Breast epithelium (tissue), 4 donors: ENCODE data around the gene ASB10. TPM values are rescaled to one million over a fixed set of nuclear protein-coding genes. Genes with fewer than 3 reads are reported as not detected.
A peak's percentile ranks its signal among the peaks of the same experiment; 100 is the strongest.

Experiments used
- DNase-seq, 2 donors: peaks; one replicate each; pipeline ENCODE4 v3.0.0-alpha.2; 2019; ENCODE audit warnings: low spot score in 2 of 2
- H3K27ac ChIP-seq, 2 donors: fragments of 200-600 bp; sonication (generic) in 1 of 2; one replicate each; pipeline ENCODE4 v1.5.1; 2016 to 2019; ENCODE audit warnings: mild to moderate bottlenecking in 1 of 2
- H3K27me3 ChIP-seq, 2 donors: fragments of 200-600 bp; sonication (generic) in 1 of 2; one replicate each; pipeline versions ENCODE4 v1.5.1 to v1.6.0; 2017 to 2019; ENCODE audit warnings: control low read depth in 1 of 2, mild to moderate bottlenecking in 1 of 2
- H3K36me3 ChIP-seq: fragments of 200-600 bp; one replicate; pipeline ENCODE4 v1.5.1; 2019
- H3K4me1 ChIP-seq, 2 donors: fragments of 200-600 bp; sonication (generic); one replicate each; pipeline ENCODE4 v1.5.1; 2016 to 2019; ENCODE audit warnings: control low read depth in 1 of 2
- H3K4me3 ChIP-seq, 3 donors: fragments of 200-600 bp; sonication (generic); 1 replicate in 2 of 3; 2 replicates in 1 of 3; pipeline ENCODE4 v1.5.1; 2016 to 2019; ENCODE audit warnings: mild to moderate bottlenecking in 3 of 3, moderate library complexity in 2 of 3
- H3K9me3 ChIP-seq, 2 donors: fragments of 200-600 bp; sonication (generic) in 1 of 2; one replicate each; pipeline ENCODE4 v1.5.1; 2016 to 2019; ENCODE audit warnings: control low read depth in 1 of 2
- POLR2A ChIP-seq: fragments of 450-650 bp; IDR thresholded peaks from one replicate; pipeline ENCODE4 v1.6.1; 2016; ENCODE audit warnings: antibody characterized with exemption, mild to moderate bottlenecking, moderate library complexity
- POLR2AphosphoS5 ChIP-seq, 3 donors: sonication (generic); formaldehyde crosslinking; IDR thresholded peaks; one replicate each; pipeline ENCODE4 v1.6.1; 2017; ENCODE audit warnings: antibody characterized with exemption in 3 of 3
- intact Hi-C: fragments of 100-400 bp; cut with DNase I; formaldehyde crosslinking; loops from one replicate; pipeline ENCODE4 v1.15.1; 2023; ENCODE audit warnings: low total_unique reads
- total RNA-seq, 3 donors: library from RNA; depleted of rRNA; stranded (reverse); fragments of >200 nt; gene quantifications; one replicate each; pipeline ENCODE4 v1.1.0, GENCODE V29; 2016
- TF ChIP-seq, protein P1 (sequence below), 3 donors: fragments of 450-650 bp; IDR thresholded peaks; one replicate each; pipeline ENCODE4 v1.5.1; 2016 to 2017; ENCODE audit warnings: antibody characterized with exemption in 3 of 3, mild to moderate bottlenecking in 3 of 3, moderate library complexity in 3 of 3

ASB10 gene
- total RNA-seq, 3 donors from 2014 or later = not detected

DNA sequence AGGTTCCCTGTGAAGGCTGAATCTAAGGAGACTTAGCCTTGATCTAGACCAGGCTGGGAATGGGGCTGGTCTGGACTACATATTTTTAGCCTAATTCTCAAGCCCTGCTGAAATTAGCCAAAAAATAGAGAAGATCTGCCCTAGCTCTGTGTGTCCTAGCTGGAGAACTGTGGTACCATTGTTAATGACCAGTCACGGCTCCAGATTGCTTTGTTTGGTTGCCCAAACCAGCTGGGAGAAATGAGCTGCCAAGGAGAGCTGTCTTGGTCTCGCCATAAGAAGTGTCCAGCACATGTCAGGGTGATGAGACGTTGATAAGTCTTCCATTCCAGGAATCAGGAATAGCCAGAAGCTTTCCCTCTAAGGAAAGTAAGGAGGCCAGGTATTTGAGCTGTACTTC, 40.3 kb downstream of the ASB10 start:
- Histone ChIP-seq H3K27me3 (no peaks in the 10 kb centered on the region), H3K4me3 (no peak overlapping the region)
- DNase-seq = no peak

DNA sequence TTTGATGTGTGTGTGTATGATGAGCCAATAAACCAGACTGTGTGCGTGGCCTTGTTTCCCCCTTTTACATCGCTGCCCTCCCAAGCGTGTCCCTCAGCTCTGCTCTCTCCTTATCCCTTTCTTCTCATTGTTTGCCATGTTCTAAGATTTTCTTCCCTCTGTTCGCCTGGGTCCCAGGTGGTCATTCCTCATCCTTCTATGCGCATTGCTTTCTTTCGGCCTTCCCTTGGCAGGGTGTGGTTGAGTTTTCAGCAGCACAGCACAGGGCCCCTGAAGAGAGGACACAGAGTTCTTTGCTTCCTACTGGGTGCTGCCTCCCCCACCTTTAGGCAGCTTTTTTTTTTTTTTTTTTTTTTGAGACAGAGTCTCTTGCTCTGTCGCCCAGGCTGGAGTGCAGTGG, 42.7 kb downstream of the ASB10 start:
- DNase-seq = peak in 1 of 2 donors; percentile 7
- intact Hi-C loops = no loop called here
- TF ChIP-seq POLR2AphosphoS5 (IDR thresholded peaks at IDR 0.05) (no peak), POLR2A (no peak)
- TF ChIP-seq, protein P1, sequence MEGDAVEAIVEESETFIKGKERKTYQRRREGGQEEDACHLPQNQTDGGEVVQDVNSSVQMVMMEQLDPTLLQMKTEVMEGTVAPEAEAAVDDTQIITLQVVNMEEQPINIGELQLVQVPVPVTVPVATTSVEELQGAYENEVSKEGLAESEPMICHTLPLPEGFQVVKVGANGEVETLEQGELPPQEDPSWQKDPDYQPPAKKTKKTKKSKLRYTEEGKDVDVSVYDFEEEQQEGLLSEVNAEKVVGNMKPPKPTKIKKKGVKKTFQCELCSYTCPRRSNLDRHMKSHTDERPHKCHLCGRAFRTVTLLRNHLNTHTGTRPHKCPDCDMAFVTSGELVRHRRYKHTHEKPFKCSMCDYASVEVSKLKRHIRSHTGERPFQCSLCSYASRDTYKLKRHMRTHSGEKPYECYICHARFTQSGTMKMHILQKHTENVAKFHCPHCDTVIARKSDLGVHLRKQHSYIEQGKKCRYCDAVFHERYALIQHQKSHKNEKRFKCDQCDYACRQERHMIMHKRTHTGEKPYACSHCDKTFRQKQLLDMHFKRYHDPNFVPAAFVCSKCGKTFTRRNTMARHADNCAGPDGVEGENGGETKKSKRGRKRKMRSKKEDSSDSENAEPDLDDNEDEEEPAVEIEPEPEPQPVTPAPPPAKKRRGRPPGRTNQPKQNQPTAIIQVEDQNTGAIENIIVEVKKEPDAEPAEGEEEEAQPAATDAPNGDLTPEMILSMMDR (IDR thresholded peaks at IDR 0.05) = no peak
- Histone ChIP-seq H3K9me3 (no peaks in the 10 kb centered on the region), H3K27me3 (no peaks in the 10 kb centered on the region), H3K36me3 (peaks cover 3% of the 10 kb centered on the region), H3K4me3 (no peak overlapping the region), H3K4me1 (no peaks in the 10 kb centered on the region), H3K27ac (no peak overlapping the region)

More for the DNA sequence above, 40.3 kb downstream of the ASB10 start:
- H3K36me3 ChIP-seq = peaks cover 3% of the 10 kb centered on the region
- intact Hi-C loops = no loop called here
- TF ChIP-seq, protein P1 (IDR thresholded peaks at IDR 0.05) = no peak
- TF ChIP-seq POLR2AphosphoS5 (IDR thresholded peaks at IDR 0.05) (no peak), POLR2A (no peak)
- H3K4me1 ChIP-seq = no peaks in the 10 kb centered on the region
- H3K27ac ChIP-seq = no peak overlapping the region
- no peaks in the 10 kb centered on the region for H3K9me3 ChIP-seq

DNA sequence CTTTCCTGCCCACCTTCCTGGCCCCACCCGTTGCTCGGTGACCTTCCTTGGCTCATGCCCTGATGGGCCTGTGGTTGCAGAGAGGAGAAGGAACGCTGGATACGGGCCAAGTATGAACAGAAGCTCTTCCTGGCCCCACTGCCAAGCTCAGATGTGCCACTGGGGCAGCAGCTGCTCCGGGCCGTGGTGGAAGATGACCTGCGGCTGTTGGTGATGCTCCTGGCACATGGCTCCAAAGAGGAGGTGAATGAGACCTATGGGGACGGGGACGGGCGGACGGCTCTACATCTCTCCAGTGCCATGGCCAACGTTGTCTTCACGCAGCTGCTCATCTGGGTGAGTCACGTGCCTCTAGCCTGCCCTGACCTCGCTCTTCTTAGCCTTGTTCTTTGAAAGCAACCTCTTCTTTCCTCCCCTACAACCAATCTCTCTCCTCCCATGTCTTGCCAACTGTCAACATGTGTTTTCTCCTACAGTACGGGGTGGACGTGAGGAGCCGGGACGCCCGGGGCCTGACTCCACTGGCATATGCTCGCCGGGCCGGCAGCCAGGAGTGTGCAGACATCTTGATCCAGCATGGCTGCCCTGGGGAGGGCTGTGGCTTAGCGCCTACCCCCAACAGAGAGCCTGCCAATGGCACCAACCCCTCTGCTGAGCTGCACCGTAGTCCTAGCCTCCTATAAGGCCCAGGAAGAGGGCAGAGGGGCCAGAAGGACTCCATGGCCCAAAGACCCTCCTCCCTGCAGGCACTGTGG, 43.6 kb downstream of the ASB10 start:
- Histone ChIP-seq H3K36me3 (peaks cover 3% of the 10 kb centered on the region), H3K4me1 (no peaks in the 10 kb centered on the region), H3K27me3 (no peaks in the 10 kb centered on the region), H3K9me3 (no peaks in the 10 kb centered on the region), H3K4me3 (no peak overlapping the region), H3K27ac (no peak overlapping the region)
- TF ChIP-seq POLR2A = no peak
- TF ChIP-seq POLR2AphosphoS5 (IDR thresholded peaks at IDR 0.05) = no peak
- TF ChIP-seq, protein P1 (IDR thresholded peaks at IDR 0.05) = no peak
- peak in 1 of 2 donors; percentile 17 for DNase-seq
- intact Hi-C loops = no loop called here

DNA sequence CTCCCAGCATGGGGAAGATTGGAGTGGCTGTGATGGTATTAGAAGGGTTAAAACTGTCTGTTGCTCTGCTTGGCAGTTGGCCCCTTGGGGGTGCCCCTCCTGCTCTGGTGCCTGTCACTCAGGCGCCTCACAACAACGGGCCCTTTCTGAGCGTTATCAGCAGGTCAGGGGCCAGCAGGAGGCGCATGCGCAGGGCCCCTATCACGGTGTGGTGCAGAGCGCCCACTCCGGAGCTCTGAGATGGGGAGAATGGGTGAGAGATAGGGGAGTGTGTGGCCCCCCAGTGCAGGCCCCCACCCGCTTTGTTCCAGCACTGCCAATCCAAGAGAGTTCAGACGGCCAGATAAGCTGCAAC, 44.4 kb downstream of the ASB10 start:
- DNase-seq = peak in 1 of 2 donors; percentile 12
- TF ChIP-seq, protein P1 (IDR thresholded peaks at IDR 0.05) = no peak
- TF ChIP-seq POLR2AphosphoS5 (IDR thresholded peaks at IDR 0.05) (no peak), POLR2A (no peak)
- Histone ChIP-seq H3K36me3 (peaks cover 3% of the 10 kb centered on the region), H3K27me3 (no peaks in the 10 kb centered on the region), H3K4me1 (no peaks in the 10 kb centered on the region), H3K9me3 (no peaks in the 10 kb centered on the region), H3K4me3 (no peak overlapping the region), H3K27ac (no peak overlapping the region)
- intact Hi-C loops = no loop called here

DNA sequence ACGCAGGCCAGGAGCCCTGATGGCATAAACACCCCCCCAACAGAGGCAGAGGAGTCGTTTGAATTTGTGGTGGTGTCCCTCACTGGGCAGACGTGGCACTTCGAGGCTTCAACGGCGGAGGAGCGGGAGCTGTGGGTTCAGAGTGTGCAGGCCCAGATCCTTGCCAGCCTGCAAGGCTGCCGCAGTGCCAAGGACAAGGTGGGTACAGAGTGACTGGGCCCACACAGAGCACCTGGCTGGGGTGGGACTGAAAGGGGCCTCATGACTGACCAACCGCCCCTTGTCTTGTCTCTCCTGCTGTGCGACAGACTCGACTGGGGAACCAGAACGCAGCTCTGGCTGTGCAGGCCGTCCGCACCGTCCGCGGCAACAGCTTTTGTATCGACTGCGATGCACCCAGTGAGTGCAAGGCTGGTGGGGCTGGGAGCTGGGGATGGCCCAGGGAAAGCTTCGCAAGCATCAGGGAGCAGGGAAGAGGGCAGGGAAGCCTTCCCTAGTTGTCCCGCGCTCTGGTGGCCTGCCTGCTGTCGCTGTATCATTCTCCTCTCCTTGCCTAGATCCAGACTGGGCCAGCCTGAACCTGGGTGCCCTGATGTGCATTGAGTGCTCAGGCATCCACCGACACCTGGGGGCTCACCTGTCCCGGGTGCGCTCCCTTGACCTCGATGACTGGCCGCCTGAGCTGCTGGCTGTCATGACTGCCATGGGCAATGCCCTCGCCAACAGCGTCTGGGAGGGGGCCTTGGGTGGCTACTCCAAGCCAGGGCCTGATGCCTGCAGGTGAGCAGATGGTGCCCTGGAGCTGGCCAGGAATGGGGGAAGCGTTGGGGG, 45.0 kb downstream of the ASB10 start:
- intact Hi-C loops = no loop called here
- DNase-seq = peak in 1 of 2 donors; percentile 11
- no peak overlapping the region for H3K4me3 ChIP-seq
- no peaks in the 10 kb centered on the region for H3K27me3 ChIP-seq
- TF ChIP-seq POLR2AphosphoS5 (IDR thresholded peaks at IDR 0.05) (no peak), POLR2A (no peak)
- TF ChIP-seq, protein P1 (IDR thresholded peaks at IDR 0.05) = no peak
- H3K27ac ChIP-seq = no peak overlapping the region
- H3K36me3 ChIP-seq = peaks cover 3% of the 10 kb centered on the region
- H3K9me3 ChIP-seq = no peaks in the 10 kb centered on the region
- no peaks in the 10 kb centered on the region for H3K4me1 ChIP-seq
